Measurements from ENCODE around the gene LAMB2.

- no peak for TF ChIP-seq RAD21 (IDR thresholded peaks at IDR 0.05; ENCODE audit: low read depth)
- TF ChIP-seq FOXM1 (IDR thresholded peaks at IDR 0.05; ENCODE audit: borderline replicate concordance, low read depth) = no peak
- no peak for TF ChIP-seq CREB1 (IDR thresholded peaks at IDR 0.05; ENCODE audit: low read depth)
- TF ChIP-seq TAF1 (IDR thresholded peaks at IDR 0.05; ENCODE audit: low read depth) = no peak
- TF ChIP-seq CEBPB (IDR thresholded peaks at IDR 0.05) = no peak
- TF ChIP-seq TCF12 (IDR thresholded peaks at IDR 0.05; ENCODE audit: low read depth) = no peak
- TF ChIP-seq REST (IDR thresholded peaks at IDR 0.05; ENCODE audit: low read depth) = no peak
- no peak for TF ChIP-seq MAX (IDR thresholded peaks at IDR 0.05)
- TF ChIP-seq ZBTB7A (IDR thresholded peaks at IDR 0.05; ENCODE audit: low read depth) = no peak
- TF ChIP-seq TEAD4 (IDR thresholded peaks at IDR 0.05) = no peak
- no peak for TF ChIP-seq YY1 (IDR thresholded peaks at IDR 0.05; ENCODE audit: low read depth)
- TF ChIP-seq NFIC (IDR thresholded peaks at IDR 0.05) = no peak
These were observed 13.8 kb downstream of the LAMB2 start for GRCh38 chr3:49119036-49119435.

Data from Ishikawa (cell line).